HG02759 (cell line): Measurements from ENCODE around the gene PPIB.
"Not testable (repeated sequence)": the region's sequence is repeated elsewhere in the genome, so short reads cannot be mapped to it uniquely, and the experiment has no call there.

ENCODE experiments used
- ATAC-seq: cut with Tn5 transposase; IDR thresholded peaks from one replicate; pipeline ENCODE4 v1.9.1; 2021; ENCODE audit warnings: mild to moderate bottlenecking, moderate library complexity; ENCODE audit not compliant: unreplicated experiment

PPIB gene

DNA sequence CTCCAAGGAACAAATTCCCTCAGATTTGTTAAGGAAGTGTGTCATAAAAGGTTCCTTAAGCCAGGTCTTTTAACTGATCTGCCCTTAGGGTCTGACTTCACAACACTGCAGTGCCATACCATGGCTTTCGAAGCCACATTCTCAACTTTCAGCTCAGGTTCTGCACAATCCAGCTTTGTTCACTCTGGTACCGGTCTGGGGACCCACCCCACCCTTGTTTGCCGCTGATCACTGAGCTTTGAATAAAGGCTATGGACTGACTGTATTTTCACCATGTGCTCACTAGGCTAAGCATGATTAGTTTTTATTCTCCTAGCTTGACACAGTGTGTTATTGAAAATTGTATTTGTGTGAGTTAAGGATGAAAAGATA is 51.2 kb downstream of the PPIB start:
- no peak for ATAC-seq

GRCh38 chr15:64110950-64111678 is 51.7 kb downstream of the PPIB start:
- ATAC-seq, result no peak

- ATAC-seq, result not testable (repeated sequence)
Measured at GRCh38 chr15:64110108-64110701, 52.6 kb downstream of the PPIB start.

- ATAC-seq, result no peak
Measured at GRCh38 chr15:64107337-64107736, 55.5 kb downstream of the PPIB start.
